Cardiac fibroblast (primary cell): ENCODE results near the gene SACM1L.
"Not testable (repeated sequence)": the region's sequence is repeated elsewhere in the genome, so short reads cannot be mapped to it uniquely, and the experiment has no call there.

Experiments
- DNase-seq, 2 donors: peaks; one replicate each; pipeline versions ENCODE4 v3.0.0 to v3.0.0-alpha.2; 2010; ENCODE audit warnings: low read depth in 2 of 2
- H3K4me3 ChIP-seq, 2 donors: replicated peaks in 1 of 2; 1 replicate in 1 of 2; 2 replicates in 1 of 2; pipeline ENCODE4 v1.5.1; 2011; ENCODE audit warnings: low read depth in 2 of 2, low read length in 2 of 2, mild to moderate bottlenecking in 2 of 2, moderate library complexity in 1 of 2
- TF ChIP-seq, protein P1 (sequence below): IDR thresholded peaks from one replicate; pipeline ENCODE4 v1.5.1; 2011; ENCODE audit warnings: low read depth, mild to moderate bottlenecking, low read length, inconsistent platforms

SACM1L gene

GRCh38 chr3:45689787-45690145 is 570 bp downstream of the SACM1L start:
- no peak for DNase-seq
- TF ChIP-seq, protein P1, sequence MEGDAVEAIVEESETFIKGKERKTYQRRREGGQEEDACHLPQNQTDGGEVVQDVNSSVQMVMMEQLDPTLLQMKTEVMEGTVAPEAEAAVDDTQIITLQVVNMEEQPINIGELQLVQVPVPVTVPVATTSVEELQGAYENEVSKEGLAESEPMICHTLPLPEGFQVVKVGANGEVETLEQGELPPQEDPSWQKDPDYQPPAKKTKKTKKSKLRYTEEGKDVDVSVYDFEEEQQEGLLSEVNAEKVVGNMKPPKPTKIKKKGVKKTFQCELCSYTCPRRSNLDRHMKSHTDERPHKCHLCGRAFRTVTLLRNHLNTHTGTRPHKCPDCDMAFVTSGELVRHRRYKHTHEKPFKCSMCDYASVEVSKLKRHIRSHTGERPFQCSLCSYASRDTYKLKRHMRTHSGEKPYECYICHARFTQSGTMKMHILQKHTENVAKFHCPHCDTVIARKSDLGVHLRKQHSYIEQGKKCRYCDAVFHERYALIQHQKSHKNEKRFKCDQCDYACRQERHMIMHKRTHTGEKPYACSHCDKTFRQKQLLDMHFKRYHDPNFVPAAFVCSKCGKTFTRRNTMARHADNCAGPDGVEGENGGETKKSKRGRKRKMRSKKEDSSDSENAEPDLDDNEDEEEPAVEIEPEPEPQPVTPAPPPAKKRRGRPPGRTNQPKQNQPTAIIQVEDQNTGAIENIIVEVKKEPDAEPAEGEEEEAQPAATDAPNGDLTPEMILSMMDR, result no peak
- peak overlapping the region; percentile 78 to 79 for H3K4me3 ChIP-seq

GRCh38 chr3:45690336-45691035 is 1.3 kb downstream of the SACM1L start:
- TF ChIP-seq, protein P1, result no peak
- H3K4me3 ChIP-seq, result peak overlapping the region; percentile 78 to 79
- DNase-seq, result no peak

- TF ChIP-seq, protein P1, result no peak
- H3K4me3 ChIP-seq, result no peak overlapping the region
- no peak for DNase-seq
Observed at GRCh38 chr3:45691842-45692241, 2.6 kb downstream of the SACM1L start.

GRCh38 chr3:45692866-45693265 is 3.7 kb downstream of the SACM1L start:
- no peak overlapping the region for H3K4me3 ChIP-seq
- no peak for DNase-seq
- TF ChIP-seq, protein P1, result no peak

GRCh38 chr3:45693941-45694521 is 4.8 kb downstream of the SACM1L start:
- H3K4me3 ChIP-seq, result no peak overlapping the region
- TF ChIP-seq, protein P1, result no peak
- DNase-seq, result no peak

- H3K4me3 ChIP-seq, result not testable (repeated sequence)
Observed at GRCh38 chr3:45695166-45695565, 6.0 kb downstream of the SACM1L start.

GRCh38 chr3:45700570-45701073 is 11.4 kb downstream of the SACM1L start:
- no peak overlapping the region for H3K4me3 ChIP-seq
- TF ChIP-seq, protein P1, result no peak
- DNase-seq, result no peak

More at GRCh38 chr3:45695166-45695565, 6.0 kb downstream of the SACM1L start:
- DNase-seq, result not testable (repeated sequence)
